Transverse colon (tissue), 4 donors: ENCODE measurements around the gene GRB7. TPM values are rescaled to one million over a fixed set of nuclear protein-coding genes. Genes with fewer than 3 reads are reported as not detected.

Experiments
- DNase-seq: peaks from one replicate; pipeline ENCODE4 v3.0.0-alpha.2; 2019
- H3K27ac ChIP-seq, 4 donors: fragments of 200-600 bp; sonication (generic); 2 replicates each; pipeline ENCODE4 v1.5.1; 2016 to 2018; ENCODE audit warnings: inconsistent platforms in 4 of 4
- H3K27me3 ChIP-seq: fragments of 200-600 bp; sonication (generic); 2 replicates; pipeline ENCODE4 v1.5.1; 2017; ENCODE audit warnings: inconsistent platforms
- H3K36me3 ChIP-seq, 4 donors: fragments of 200-600 bp; sonication (generic); 2 replicates each; pipeline ENCODE4 v1.5.1; 2017 to 2019; ENCODE audit warnings: inconsistent platforms in 4 of 4
- H3K4me1 ChIP-seq, 4 donors: fragments of 200-600 bp; sonication (generic); 2 replicates each; pipeline ENCODE4 v1.5.1; 2017 to 2020; ENCODE audit warnings: inconsistent platforms in 4 of 4
- H3K4me3 ChIP-seq, 4 donors: fragments of 200-600 bp; sonication (generic); 1 replicate in 1 of 4; 2 replicates in 3 of 4; pipeline versions ENCODE4 v1.5.1 to v1.6.1; 2017 to 2019; ENCODE audit warnings: inconsistent platforms in 4 of 4
- H3K9me3 ChIP-seq, 2 donors: fragments of 200-600 bp; sonication (generic); 2 replicates each; pipeline ENCODE4 v1.5.1; 2017 to 2019; ENCODE audit warnings: inconsistent platforms in 2 of 2
- CTCF ChIP-seq, 5 experiments: fragments of 200-600 bp in 3 of 5; fragments of 450-650 bp in 2 of 5; sonication (generic) in 3 of 5; IDR thresholded peaks; 1 replicate in 2 of 5; 2 replicates in 3 of 5; pipeline ENCODE4 v1.5.1; 2016 to 2017; ENCODE audit warnings: antibody characterized with exemption in 5 of 5, inconsistent platforms in 3 of 5, mild to moderate bottlenecking in 2 of 5, moderate library complexity in 1 of 5
- EP300 ChIP-seq: sonication (generic); formaldehyde crosslinking; IDR thresholded peaks from one replicate; pipeline ENCODE4 v1.6.1; 2017; ENCODE audit warnings: antibody characterized with exemption, low read depth
- POLR2A ChIP-seq: fragments of 450-650 bp; IDR thresholded peaks from one replicate; pipeline ENCODE4 v1.6.1; 2016; ENCODE audit warnings: antibody characterized with exemption, mild to moderate bottlenecking, moderate library complexity
- POLR2AphosphoS5 ChIP-seq, 3 donors: sonication (generic); formaldehyde crosslinking; IDR thresholded peaks; one replicate each; pipeline ENCODE4 v1.6.1; 2016; ENCODE audit warnings: antibody characterized with exemption in 3 of 3
- WGBS, 2 donors: methylation state at CpG; one replicate each; pipeline ENCODE4 v1.1.5; 2018; ENCODE audit warnings: low coverage in 1 of 2; 5-methylcytosine and 5-hydroxymethylcytosine counted together
- in situ Hi-C, 4 donors: fragments of 200-750 bp; cut with MboI; loops; one replicate each; pipeline versions ENCODE4 v1.15.0 to v1.15.1; 2017; ENCODE audit warnings: low sequenced_read_pairs in 3 of 4, low pct_ligation_motif_present in 1 of 4, low pct_unique_long_range_greater_than_20kb in 1 of 4
- intact Hi-C: fragments of 100-400 bp; cut with DNase I; formaldehyde crosslinking; loops from one replicate; pipeline ENCODE4 v1.15.1; 2023; ENCODE audit warnings: low total_unique reads
- total RNA-seq, 4 donors: library from RNA; depleted of rRNA; stranded (reverse); fragments of >200 nt; gene quantifications; one replicate each; pipeline ENCODE4 v1.1.0, GENCODE V29; 2016

GRB7 gene
- total RNA-seq, 4 donors from 2014 or later = 25.9 to 44.5 (median 32.3) TPM

DNA sequence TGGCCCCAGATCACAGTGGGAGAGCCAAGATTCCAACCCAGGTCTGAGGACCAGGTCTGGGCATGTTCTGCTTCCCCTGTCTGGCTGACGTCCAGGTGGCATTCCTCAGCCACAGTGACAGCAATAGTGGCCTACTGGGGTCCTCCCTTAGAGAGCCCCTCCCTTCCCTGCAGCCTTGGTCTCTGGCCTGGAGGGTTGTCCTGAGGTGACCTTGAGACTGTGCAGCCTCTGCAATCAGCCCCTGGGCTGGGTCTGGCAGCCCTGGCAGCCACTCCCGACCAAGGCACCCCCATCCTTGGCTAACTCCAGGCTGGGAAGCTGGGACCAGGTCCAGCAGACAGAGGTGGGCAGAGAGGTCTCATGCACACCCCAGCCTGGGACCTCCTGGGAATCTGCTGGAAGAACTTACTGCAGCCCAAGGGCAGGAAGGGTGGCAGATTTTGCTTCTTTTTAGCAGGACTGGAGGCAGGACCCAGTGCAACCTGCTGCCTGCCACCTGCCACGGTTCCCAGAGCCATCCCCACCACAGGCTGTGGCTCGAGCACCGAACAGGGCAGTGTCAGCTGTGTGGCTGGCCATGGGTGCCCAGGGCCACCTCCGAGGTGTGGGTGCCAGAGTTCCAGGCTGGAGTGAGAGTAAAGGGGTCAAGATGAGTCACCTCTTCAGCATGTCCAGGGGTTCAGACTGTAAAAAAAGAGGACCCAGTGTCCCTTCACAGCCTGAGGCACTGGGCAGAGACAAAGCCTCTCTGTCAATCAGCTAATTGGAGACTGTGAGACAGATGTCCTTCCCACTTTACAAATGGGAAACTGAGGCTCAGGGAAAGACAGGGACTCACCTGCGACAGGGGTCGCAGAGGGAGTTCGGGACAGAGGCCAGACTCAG, 12.6 kb downstream of the GRB7 start:
- in situ Hi-C loops = loop anchor here in 2 of 4 donors (10.0 kb wide), 2 partner anchors 126 to 136 kb away; partner anchors contain the start of gene PPP1R1B (in 1 of the 2)
- peak; percentile 11 for DNase-seq
- WGBS, 2 donors = 63% methylated on average over 9 of the region's 9 CpGs; no CpG with 5 or more reads in 1 of the 2 donors
- Histone ChIP-seq H3K27me3 (no peaks in the 10 kb centered on the region), H3K27ac (no peak overlapping the region), H3K36me3 (peaks cover 0 to 3% (median 0%) of the 10 kb centered on the region in 4 donors), H3K4me3 (no peak overlapping the region), H3K9me3 (no peaks in the 10 kb centered on the region), H3K4me1 (peaks cover 6 to 22% (median 14%) of the 10 kb centered on the region in 4 donors)
- TF ChIP-seq POLR2A = no peak
- TF ChIP-seq POLR2AphosphoS5 (IDR thresholded peaks at IDR 0.05) = no peak
- no peak for TF ChIP-seq CTCF (IDR thresholded peaks at IDR 0.05)
- TF ChIP-seq EP300 = no peak
- intact Hi-C loops = loop anchor here (10.0 kb wide), 1 partner anchor 116 kb away; the partner anchor contains the start of gene STARD3

DNA sequence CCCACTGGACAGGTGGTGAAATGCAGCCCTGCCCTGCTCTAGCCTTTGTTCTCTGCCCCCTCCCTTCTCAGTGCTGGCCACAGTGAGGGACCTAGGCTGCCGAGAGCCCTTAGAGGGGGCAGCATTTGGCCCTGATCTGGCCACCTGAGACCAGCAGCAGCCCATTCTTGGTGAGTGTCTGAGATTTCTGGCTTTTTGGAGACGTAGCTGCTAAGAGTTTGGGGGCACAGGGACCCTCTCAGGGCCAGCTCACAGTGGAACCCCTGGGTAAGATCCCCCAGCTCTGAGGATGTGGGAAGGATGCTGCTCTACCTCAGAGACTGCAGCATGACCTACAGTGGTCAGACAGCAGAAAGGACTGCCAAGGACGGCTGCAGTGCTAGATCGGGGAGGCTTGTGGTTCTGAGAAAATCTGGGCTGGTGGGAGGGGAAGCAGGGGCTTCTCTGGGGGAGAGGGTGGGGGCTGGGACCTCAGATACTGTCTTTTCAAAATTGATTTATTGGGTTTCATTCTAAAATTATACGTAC, 13.3 kb downstream of the GRB7 start:
- TF ChIP-seq POLR2A (no peak), CTCF (IDR thresholded peaks at IDR 0.05) (no peak), POLR2AphosphoS5 (IDR thresholded peaks at IDR 0.05) (no peak), EP300 (no peak)
- H3K4me1 ChIP-seq = peaks cover 6 to 24% (median 14%) of the 10 kb centered on the region in 4 donors
- H3K36me3 ChIP-seq = peaks cover 0 to 3% (median 0%) of the 10 kb centered on the region in 4 donors
- DNase-seq = peak; percentile 3
- in situ Hi-C loops (loop anchor here in 2 of 4 donors (10.0 kb wide), 2 partner anchors 126 to 136 kb away; partner anchors contain the start of gene PPP1R1B (in 1 of the 2)), intact Hi-C loops (loop anchor here (10.0 kb wide), 1 partner anchor 116 kb away; the partner anchor contains the start of gene STARD3)
- H3K9me3 ChIP-seq = no peaks in the 10 kb centered on the region
- H3K27me3 ChIP-seq = no peaks in the 10 kb centered on the region
- H3K4me3 ChIP-seq = no peak overlapping the region
- no peak overlapping the region for H3K27ac ChIP-seq
- 63 to 90% methylated on average over 3 to 5 of the region's 5 CpGs for WGBS, 2 donors

- Histone ChIP-seq H3K4me1 (peaks cover 6 to 24% (median 14%) of the 10 kb centered on the region in 4 donors), H3K4me3 (no peak overlapping the region), H3K36me3 (peaks cover 0 to under 1% (median 0%) of the 10 kb centered on the region in 4 donors), H3K9me3 (no peaks in the 10 kb centered on the region), H3K27ac (no peak overlapping the region), H3K27me3 (no peaks in the 10 kb centered on the region)
- 60 to 67% methylated on average over 2 to 10 of the region's 10 CpGs for WGBS, 2 donors
- in situ Hi-C loops (loop anchor here in 2 of 4 donors (10.0 kb wide), 2 partner anchors 127 to 137 kb away; partner anchors contain the start of gene PPP1R1B (in 1 of the 2)), intact Hi-C loops (loop anchor here (10.0 kb wide), 1 partner anchor 117 kb away; the partner anchor contains the start of gene STARD3)
- no peak for DNase-seq
- no peak for TF ChIP-seq POLR2A
- no peak for TF ChIP-seq CTCF (IDR thresholded peaks at IDR 0.05)
- no peak for TF ChIP-seq POLR2AphosphoS5 (IDR thresholded peaks at IDR 0.05)
- no peak for TF ChIP-seq EP300
Measured at GRCh38 chr17:39751637-39752036, 13.9 kb downstream of the GRB7 start.
